Measurements from ENCODE around the gene SEPTIN2. TPM values are rescaled to one million over a fixed set of nuclear protein-coding genes. Genes with fewer than 3 reads are reported as not detected.

The SEPTIN2 gene
- total RNA-seq, 1 experiment from 2014 or later: 271 TPM

GRCh38 chr2:241375300-241375699 is 59.6 kb downstream of the SEPTIN2 start:
- TF ChIP-seq CTCF (IDR thresholded peaks at IDR 0.05; ENCODE audit: unreplicated experiment): no peak
- no peak for DNase-seq (ENCODE audit: unreplicated experiment)
- no peaks in the 10 kb centered on the region for H3K27me3 Mint-ChIP-seq (ENCODE audit: insufficient read depth, unreplicated experiment)
- peaks cover 39% of the 10 kb centered on the region for H3K36me3 Mint-ChIP-seq (ENCODE audit: insufficient read depth, unreplicated experiment)
- ChIA-PET CTCF (interaction anchor here (0.7 kb wide), 1 partner anchor 404 kb away, joined by 3 read pairs; no protein-coding TSS in a partner anchor), POLR2A (interaction anchor here (0.7 to 0.9 kb wide), 2 partner anchors 9 to 87 kb away, joined by 3 read pairs; no protein-coding TSS in a partner anchor)
- H3K4me1 Mint-ChIP-seq (ENCODE audit: insufficient read depth, unreplicated experiment): no peaks in the 10 kb centered on the region
- BruUV-seq (replicated peaks): no TSS peak
- intact Hi-C loops (cut with micrococcal nuclease): no loop called here
- H3K9me3 Mint-ChIP-seq (ENCODE audit: unreplicated experiment): no peaks in the 10 kb centered on the region
- no peak overlapping the region for H3K4me3 Mint-ChIP-seq (ENCODE audit: unreplicated experiment)
- H3K27ac Mint-ChIP-seq (ENCODE audit: low read depth, unreplicated experiment): no peak overlapping the region

- TF ChIP-seq CTCF (IDR thresholded peaks at IDR 0.05; ENCODE audit: unreplicated experiment): no peak
- H3K9me3 Mint-ChIP-seq (ENCODE audit: unreplicated experiment): no peaks in the 10 kb centered on the region
- no peaks in the 10 kb centered on the region for H3K4me1 Mint-ChIP-seq (ENCODE audit: insufficient read depth, unreplicated experiment)
- DNase-seq (ENCODE audit: unreplicated experiment): no peak
- no TSS peak for BruUV-seq (replicated peaks)
- H3K27ac Mint-ChIP-seq (ENCODE audit: low read depth, unreplicated experiment): peak overlapping the region; percentile 19
- no peaks in the 10 kb centered on the region for H3K27me3 Mint-ChIP-seq (ENCODE audit: insufficient read depth, unreplicated experiment)
- intact Hi-C loops (cut with micrococcal nuclease): no loop called here
- no peak overlapping the region for H3K4me3 Mint-ChIP-seq (ENCODE audit: unreplicated experiment)
- POLR2A ChIA-PET: no interaction called here
- CTCF ChIA-PET: no interaction called here
- peaks cover 49% of the 10 kb centered on the region for H3K36me3 Mint-ChIP-seq (ENCODE audit: insufficient read depth, unreplicated experiment)
Observed at GRCh38 chr2:241376808-241377207, 61.1 kb downstream of the SEPTIN2 start.

- H3K27ac Mint-ChIP-seq (ENCODE audit: low read depth, unreplicated experiment): no peak overlapping the region
- intact Hi-C loops (cut with micrococcal nuclease): no loop called here
- H3K27me3 Mint-ChIP-seq (ENCODE audit: insufficient read depth, unreplicated experiment): no peaks in the 10 kb centered on the region
- BruUV-seq (replicated peaks): no TSS peak
- H3K4me3 Mint-ChIP-seq (ENCODE audit: unreplicated experiment): no peak overlapping the region
- DNase-seq (ENCODE audit: unreplicated experiment): no peak
- no peaks in the 10 kb centered on the region for H3K9me3 Mint-ChIP-seq (ENCODE audit: unreplicated experiment)
- peaks cover 58% of the 10 kb centered on the region for H3K36me3 Mint-ChIP-seq (ENCODE audit: insufficient read depth, unreplicated experiment)
- TF ChIP-seq CTCF (IDR thresholded peaks at IDR 0.05; ENCODE audit: unreplicated experiment): no peak
- CTCF ChIA-PET: no interaction called here
- POLR2A ChIA-PET: no interaction called here
- H3K4me1 Mint-ChIP-seq (ENCODE audit: insufficient read depth, unreplicated experiment): no peaks in the 10 kb centered on the region
Observed at GRCh38 chr2:241378816-241379215, 63.1 kb downstream of the SEPTIN2 start.

- intact Hi-C loops (cut with micrococcal nuclease): no loop called here
- DNase-seq (ENCODE audit: unreplicated experiment): no peak
- Mint-ChIP-seq H3K4me1 (ENCODE audit: insufficient read depth, unreplicated experiment) (no peaks in the 10 kb centered on the region), H3K36me3 (ENCODE audit: insufficient read depth, unreplicated experiment) (peaks cover 48% of the 10 kb centered on the region), H3K4me3 (ENCODE audit: unreplicated experiment) (no peak overlapping the region), H3K27ac (ENCODE audit: low read depth, unreplicated experiment) (no peak overlapping the region), H3K27me3 (ENCODE audit: insufficient read depth, unreplicated experiment) (no peaks in the 10 kb centered on the region), H3K9me3 (ENCODE audit: unreplicated experiment) (no peaks in the 10 kb centered on the region)
- TF ChIP-seq CTCF (IDR thresholded peaks at IDR 0.05; ENCODE audit: unreplicated experiment): no peak
- BruUV-seq (replicated peaks): no TSS peak
- POLR2A ChIA-PET: interaction anchor here (0.8 kb wide), 1 partner anchor 11 kb away, joined by 3 read pairs; no protein-coding TSS in a partner anchor
- CTCF ChIA-PET: interaction anchor here (0.6 kb wide), 1 partner anchor 48 kb away, joined by 3 read pairs; no protein-coding TSS in a partner anchor
Observed at GRCh38 chr2:241379481-241380480, 64.1 kb downstream of the SEPTIN2 start.

Data from MCF 10A (cell line).